B cell (primary cell): ENCODE measurements around the gene EGFR. TPM values are rescaled to one million over a fixed set of nuclear protein-coding genes. Genes with fewer than 3 reads are reported as not detected.

Experiments used
- ATAC-seq: fragments of 200-7000 bp; cut with Tn5 transposase; one replicate; pipeline ENCODE4 v1.10.0; 2021; ENCODE audit warnings: low read depth, mild to moderate bottlenecking, moderate number of reproducible peaks, moderate library complexity
- CTCF ChIA-PET: fragments of 350-600 bp; sonication (Branson Sonifier 250); formaldehyde crosslinking; loops from one replicate; lab custom pipeline; 2021; ENCODE audit warnings: antibody characterized with exemption, inconsistent platforms; lab: Charles Lee
- POLR2A ChIA-PET: fragments of 350-600 bp; sonication (Branson Sonifier 250); formaldehyde crosslinking; loops from one replicate; lab custom pipeline; 2021; ENCODE audit warnings: antibody characterized with exemption; lab: Charles Lee
- DNase-seq: peaks from one replicate; pipeline ENCODE4 v3.0.0; 2013
- H2AFZ ChIP-seq: 2 replicates; pipeline ENCODE4 v1.6.1; 2012; ENCODE audit warnings: mild to moderate bottlenecking, low read depth, low read length; ENCODE audit not compliant: insufficient read depth, poor library complexity, severe bottlenecking
- H3K27ac ChIP-seq, 2 donors: 1 replicate in 1 of 2; 2 replicates in 1 of 2; pipeline ENCODE4 v1.5.1; 2012 to 2013; ENCODE audit warnings: low read length in 2 of 2, mild to moderate bottlenecking in 2 of 2, moderate library complexity in 1 of 2
- H3K27me3 ChIP-seq, 4 experiments: fragments of 200-600 bp in 1 of 4; sonication (generic) in 1 of 4; replicated peaks in 1 of 4; 1 replicate in 2 of 4; 2 replicates in 2 of 4; pipeline versions ENCODE4 v1.6.1 to v1.7.0; 2013 to 2016; ENCODE audit warnings: low read length in 3 of 4, mild to moderate bottlenecking in 2 of 4, mixed read lengths in 1 of 4, moderate library complexity in 1 of 4; ENCODE audit not compliant: insufficient read depth in 4 of 4, control insufficient read depth in 3 of 4; ENCODE audit errors: control extremely low read depth in 1 of 4
- H3K36me3 ChIP-seq, 2 experiments: replicated peaks in 1 of 2; 1 replicate in 1 of 2; 2 replicates in 1 of 2; pipeline versions ENCODE4 v1.6.1 to v1.7.1; 2013; ENCODE audit warnings: low read length in 1 of 2; ENCODE audit not compliant: insufficient read depth in 2 of 2, control insufficient read depth in 1 of 2; ENCODE audit errors: control extremely low read depth in 1 of 2, extremely low read depth in 1 of 2
- H3K4me1 ChIP-seq, 2 donors: fragments of 200-600 bp in 1 of 2; sonication (generic) in 1 of 2; 1 replicate in 1 of 2; 2 replicates in 1 of 2; pipeline versions ENCODE4 v1.5.1 to v1.6.1; 2013 to 2017; ENCODE audit warnings: low read length in 2 of 2; ENCODE audit not compliant: control insufficient read depth in 2 of 2, insufficient read depth in 2 of 2
- H3K4me2 ChIP-seq: replicated peaks from 2 replicates; pipeline ENCODE3; 2012; ENCODE audit warnings: mild to moderate bottlenecking, low read depth, low read length; ENCODE audit not compliant: poor library complexity, severe bottlenecking
- H3K4me3 ChIP-seq, 5 experiments: fragments of 200-600 bp in 1 of 5; sonication (generic) in 1 of 5; 1 replicate in 3 of 5; 2 replicates in 2 of 5; pipeline versions ENCODE4 v1.5.1 to v1.7.0; 2011 to 2016; ENCODE audit warnings: low read length in 4 of 5, mild to moderate bottlenecking in 4 of 5, low read depth in 2 of 5, control low read depth in 1 of 5, moderate library complexity in 1 of 5; ENCODE audit not compliant: insufficient read depth in 1 of 5; ENCODE audit errors: control extremely low read depth in 1 of 5, extremely low read depth in 1 of 5
- H3K79me2 ChIP-seq: fragments of 200-600 bp; sonication (generic); one replicate; pipeline ENCODE4 v1.6.0; 2016; ENCODE audit warnings: low read length; ENCODE audit not compliant: control insufficient read depth, insufficient read depth
- H3K9ac ChIP-seq: fragments of 200-600 bp; sonication (generic); 2 replicates; pipeline ENCODE4 v1.6.1; 2017; ENCODE audit warnings: mild to moderate bottlenecking, low read length, moderate library complexity
- H3K9me3 ChIP-seq, 3 donors: one replicate each; pipeline versions ENCODE4 v1.6.1 to v1.7.1; 2013; ENCODE audit warnings: low read length in 2 of 3; ENCODE audit not compliant: control insufficient read depth in 2 of 3, insufficient read depth in 1 of 3; ENCODE audit errors: control extremely low read depth in 1 of 3
- H4K20me1 ChIP-seq: 2 replicates; pipeline ENCODE4 v1.6.0; 2012; ENCODE audit warnings: mild to moderate bottlenecking, low read length; ENCODE audit not compliant: insufficient read depth, control insufficient read depth, poor library complexity, severe bottlenecking
- H3K27ac Mint-ChIP-seq: one replicate; pipeline ENCODE4 v1.8.0; 2021; ENCODE audit warnings: mixed read lengths
- H3K27me3 Mint-ChIP-seq: one replicate; pipeline ENCODE4 v1.8.0; 2021; ENCODE audit warnings: mixed read lengths
- H3K4me1 Mint-ChIP-seq: one replicate; pipeline ENCODE4 v1.8.0; 2021; ENCODE audit warnings: mixed read lengths
- H3K4me3 Mint-ChIP-seq: one replicate; pipeline ENCODE4 v1.8.0; 2021; ENCODE audit warnings: mixed read lengths
- H3K9me3 Mint-ChIP-seq: one replicate; pipeline ENCODE4 v1.8.0; 2022; ENCODE audit warnings: mixed read lengths; ENCODE audit not compliant: insufficient read depth
- CTCF ChIP-seq: fragments of 200-600 bp; IDR thresholded peaks from one replicate; pipeline ENCODE4 v1.8.0; 2022; ENCODE audit warnings: antibody characterized with exemption, mild to moderate bottlenecking
- EZH2 ChIP-seq: IDR thresholded peaks from 2 replicates; pipeline ENCODE4 v1.6.1; 2012; ENCODE audit warnings: borderline replicate concordance, low read depth, mild to moderate bottlenecking, moderate library complexity, low read length; ENCODE audit not compliant: insufficient read depth, poor library complexity, severe bottlenecking
- WGBS: methylation state at CpG from one replicate; pipeline ENCODE4 v1.1.5; 2013; ENCODE audit warnings: missing lambda C conversion rate; ENCODE audit not compliant: insufficient coverage; 5-methylcytosine and 5-hydroxymethylcytosine counted together
- intact Hi-C: fragments of 100-400 bp; cut with micrococcal nuclease; formaldehyde crosslinking; loops from one replicate; pipeline ENCODE4 v1.10.0; 2022
- polyA plus RNA-seq: library from polyadenylated mRNA; depleted of rRNA; stranded (reverse); fragments of >200 nt; gene quantifications from 2 replicates; pipeline ENCODE4 v1.2.3, GENCODE V29; 2012
- total RNA-seq, 2 donors: library from RNA; stranded (reverse); fragments of 120-200 nt in 1 of 2; gene quantifications; 1 replicate in 1 of 2; 2 replicates in 1 of 2; pipeline versions ENCODE4 v1.2.3 to v1.2.4, GENCODE V29; 2013 to 2022

Gene EGFR
- total and polyA plus RNA-seq, 2 donors (not counting 1 experiment from before 2014, with no cell fraction given), result not detected

- no peak for DNase-seq
- H3K36me3 ChIP-seq, result no peaks in the 10 kb centered on the region
- TF ChIP-seq EZH2 (no peak), CTCF (no peak)
- H3K4me1 ChIP-seq, result no peaks in the 10 kb centered on the region
- H2AFZ ChIP-seq, result no peak overlapping the region
- no peak overlapping the region for H3K4me2 ChIP-seq
- intact Hi-C loops, result no loop called here
- Mint-ChIP-seq H3K4me3 (no peak overlapping the region), H3K9me3 (no peaks in the 10 kb centered on the region), H3K4me1 (no peaks in the 10 kb centered on the region), H3K27me3 (peaks cover 20% of the 10 kb centered on the region), H3K27ac (no peak overlapping the region)
- no peak for ATAC-seq
- H3K27ac ChIP-seq, result no peak overlapping the region
- peaks cover 0 to 4% (median 0%) of the 10 kb centered on the region in 3 donors for H3K9me3 ChIP-seq
- POLR2A ChIA-PET, result no interaction called here
- CTCF ChIA-PET, result no interaction called here
- 43% methylated on average over 8 of the region's 11 CpGs for WGBS
- H4K20me1 ChIP-seq, result no peaks in the 10 kb centered on the region
- H3K27me3 ChIP-seq, result no peaks in the 10 kb centered on the region
- no peak overlapping the region for H3K4me3 ChIP-seq
- no peaks in the 10 kb centered on the region for H3K79me2 ChIP-seq
- no peak overlapping the region for H3K9ac ChIP-seq
Observed at GRCh38 chr7:55187701-55188491, 169.1 kb downstream of the EGFR start.

- WGBS, result 50% methylated on average over 9 of the region's 15 CpGs
- Mint-ChIP-seq H3K27ac (no peak overlapping the region), H3K27me3 (peaks cover 20% of the 10 kb centered on the region), H3K4me3 (no peak overlapping the region), H3K4me1 (no peaks in the 10 kb centered on the region), H3K9me3 (no peaks in the 10 kb centered on the region)
- no peak for TF ChIP-seq CTCF
- TF ChIP-seq EZH2, result no peak
- ATAC-seq (no peak), DNase-seq (no peak)
- H3K9ac ChIP-seq, result no peak overlapping the region
- no peaks in the 10 kb centered on the region for H3K27me3 ChIP-seq
- intact Hi-C loops, result no loop called here
- CTCF ChIA-PET, result no interaction called here
- H3K4me2 ChIP-seq, result no peak overlapping the region
- peaks cover 0 to 4% (median 0%) of the 10 kb centered on the region in 3 donors for H3K9me3 ChIP-seq
- H3K4me1 ChIP-seq, result no peaks in the 10 kb centered on the region
- POLR2A ChIA-PET, result no interaction called here
- no peak overlapping the region for H3K4me3 ChIP-seq
- no peak overlapping the region for H2AFZ ChIP-seq
- no peaks in the 10 kb centered on the region for H4K20me1 ChIP-seq
- no peak overlapping the region for H3K27ac ChIP-seq
- no peaks in the 10 kb centered on the region for H3K79me2 ChIP-seq
- H3K36me3 ChIP-seq, result no peaks in the 10 kb centered on the region
Observed at GRCh38 chr7:55188590-55189138, 169.8 kb downstream of the EGFR start.
